Cardiac fibroblast (primary cell): ENCODE measurements around the gene RIPK3.

ENCODE experiments used
- DNase-seq, 2 donors: peaks; one replicate each; pipeline versions ENCODE4 v3.0.0 to v3.0.0-alpha.2; 2010; ENCODE audit warnings: low read depth in 2 of 2
- H3K4me3 ChIP-seq, 2 donors: replicated peaks in 1 of 2; 1 replicate in 1 of 2; 2 replicates in 1 of 2; pipeline ENCODE4 v1.5.1; 2011; ENCODE audit warnings: low read depth in 2 of 2, low read length in 2 of 2, mild to moderate bottlenecking in 2 of 2, moderate library complexity in 1 of 2
- TF ChIP-seq, protein P1 (sequence below): IDR thresholded peaks from one replicate; pipeline ENCODE4 v1.5.1; 2011; ENCODE audit warnings: low read depth, mild to moderate bottlenecking, low read length, inconsistent platforms

RIPK3 gene

DNA sequence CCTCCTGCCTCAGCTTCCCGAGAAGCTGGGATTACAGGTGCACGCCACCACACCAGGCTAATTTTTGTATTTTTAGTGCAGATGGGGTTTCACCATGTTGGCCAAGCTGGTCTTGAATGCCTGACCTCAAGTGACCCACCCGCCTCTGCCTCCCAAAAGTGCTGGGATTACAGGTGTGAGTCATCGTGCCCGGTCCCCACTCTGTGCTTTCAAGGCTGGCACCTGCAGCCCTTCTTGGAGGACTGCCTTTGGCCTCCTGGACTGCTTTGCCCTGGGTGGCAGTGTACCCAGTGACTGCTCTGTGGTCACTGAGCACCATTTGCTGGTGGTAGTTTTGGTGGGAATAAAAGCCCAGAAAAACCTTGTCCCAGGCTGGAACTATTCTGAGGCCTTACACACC lies 52.8 kb downstream of the RIPK3 start:
- no peak for DNase-seq
- H3K4me3 ChIP-seq: no peak overlapping the region
- TF ChIP-seq, protein P1, sequence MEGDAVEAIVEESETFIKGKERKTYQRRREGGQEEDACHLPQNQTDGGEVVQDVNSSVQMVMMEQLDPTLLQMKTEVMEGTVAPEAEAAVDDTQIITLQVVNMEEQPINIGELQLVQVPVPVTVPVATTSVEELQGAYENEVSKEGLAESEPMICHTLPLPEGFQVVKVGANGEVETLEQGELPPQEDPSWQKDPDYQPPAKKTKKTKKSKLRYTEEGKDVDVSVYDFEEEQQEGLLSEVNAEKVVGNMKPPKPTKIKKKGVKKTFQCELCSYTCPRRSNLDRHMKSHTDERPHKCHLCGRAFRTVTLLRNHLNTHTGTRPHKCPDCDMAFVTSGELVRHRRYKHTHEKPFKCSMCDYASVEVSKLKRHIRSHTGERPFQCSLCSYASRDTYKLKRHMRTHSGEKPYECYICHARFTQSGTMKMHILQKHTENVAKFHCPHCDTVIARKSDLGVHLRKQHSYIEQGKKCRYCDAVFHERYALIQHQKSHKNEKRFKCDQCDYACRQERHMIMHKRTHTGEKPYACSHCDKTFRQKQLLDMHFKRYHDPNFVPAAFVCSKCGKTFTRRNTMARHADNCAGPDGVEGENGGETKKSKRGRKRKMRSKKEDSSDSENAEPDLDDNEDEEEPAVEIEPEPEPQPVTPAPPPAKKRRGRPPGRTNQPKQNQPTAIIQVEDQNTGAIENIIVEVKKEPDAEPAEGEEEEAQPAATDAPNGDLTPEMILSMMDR: no peak
